HG03103 (cell line): ENCODE measurements around the gene UIMC1.
"Not testable (repeated sequence)": the region's sequence is repeated elsewhere in the genome, so short reads cannot be mapped to it uniquely, and the experiment has no call there.

Source experiments
- ATAC-seq: cut with Tn5 transposase; IDR thresholded peaks from one replicate; pipeline ENCODE4 v1.9.1; 2021; ENCODE audit warnings: low read depth; ENCODE audit not compliant: unreplicated experiment

The UIMC1 gene

DNA sequence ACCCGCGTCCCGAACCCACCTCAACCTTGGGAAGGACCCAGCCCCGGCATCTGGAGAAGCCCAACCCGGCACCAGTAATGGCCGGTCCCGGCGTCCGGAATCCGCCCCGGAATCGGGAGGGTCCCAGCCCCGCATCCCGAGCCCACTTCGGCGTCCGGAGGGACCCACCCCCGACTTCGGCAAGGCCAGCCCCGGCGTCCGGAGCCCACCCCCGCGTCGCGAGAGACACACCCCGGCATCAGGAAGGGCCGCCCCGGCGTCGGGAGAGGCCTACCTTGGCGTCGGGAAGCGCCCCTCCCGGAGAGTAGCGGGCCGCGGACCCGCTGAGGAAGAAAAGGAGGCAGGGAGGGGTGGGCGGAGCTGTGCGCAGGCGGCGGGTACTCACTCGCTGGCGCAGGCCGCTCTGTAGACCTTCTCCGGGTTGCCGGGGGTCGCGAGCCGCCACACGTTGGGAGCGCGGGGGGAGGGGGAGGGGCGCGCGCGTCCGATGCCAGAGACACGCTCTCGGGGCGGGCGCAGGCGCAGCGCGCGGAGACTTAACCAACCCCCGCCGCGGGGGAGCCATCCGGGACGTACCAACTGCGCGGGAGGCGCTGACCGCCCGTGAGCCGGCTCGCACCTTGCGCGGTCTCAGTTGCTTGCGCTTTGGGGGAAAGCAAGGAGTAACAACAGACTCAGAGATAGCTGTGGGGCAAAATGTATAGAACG, at the start of gene UIMC1:
Gene UIMC1, minus strand, starts transcription at position 515 of the 708 bp plus-strand sequence. CDS start 24,164 bp downstream, outside the sequence.
- peak; percentile 78 for ATAC-seq

DNA sequence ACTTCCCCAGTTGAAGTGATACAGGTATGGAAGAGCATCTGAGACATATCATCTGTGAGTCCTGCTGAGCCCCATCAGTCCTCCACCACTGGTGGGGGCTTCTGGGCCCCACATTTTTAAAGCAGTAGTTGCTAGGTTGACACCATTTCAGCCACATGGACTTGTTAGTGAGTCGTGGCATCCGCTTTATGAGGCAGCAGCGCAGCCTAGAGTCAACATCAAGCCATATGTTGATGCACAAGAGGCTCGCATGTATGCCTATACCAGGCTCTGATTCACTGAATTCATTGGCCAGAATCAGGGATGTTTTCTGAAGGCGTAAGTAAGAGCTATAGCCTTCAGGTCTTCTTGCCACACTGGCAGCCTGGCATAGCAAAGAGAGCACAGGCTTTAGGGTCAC, 42.7 kb upstream of the UIMC1 start:
- no peak for ATAC-seq

DNA sequence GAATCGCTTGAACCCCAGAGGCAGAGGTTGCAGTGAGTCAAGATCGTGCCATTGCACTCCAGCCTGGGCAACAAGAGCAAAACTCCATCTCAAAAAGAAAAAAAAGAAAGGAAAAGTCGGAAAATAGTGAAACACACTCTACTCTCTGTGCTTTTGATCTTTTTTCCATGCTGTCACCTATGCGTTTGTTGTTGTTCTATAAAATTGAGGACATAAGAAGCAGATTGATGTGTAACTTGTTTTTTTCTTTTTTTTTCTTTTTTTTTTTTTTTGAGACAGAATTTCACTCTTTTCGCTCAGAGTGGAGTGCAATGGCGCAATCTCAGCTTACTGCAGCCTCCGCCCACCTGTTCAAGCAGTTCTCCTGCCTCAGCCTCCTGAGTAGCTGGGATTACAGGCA, 42.0 kb upstream of the UIMC1 start:
- ATAC-seq, result not testable (repeated sequence)

DNA sequence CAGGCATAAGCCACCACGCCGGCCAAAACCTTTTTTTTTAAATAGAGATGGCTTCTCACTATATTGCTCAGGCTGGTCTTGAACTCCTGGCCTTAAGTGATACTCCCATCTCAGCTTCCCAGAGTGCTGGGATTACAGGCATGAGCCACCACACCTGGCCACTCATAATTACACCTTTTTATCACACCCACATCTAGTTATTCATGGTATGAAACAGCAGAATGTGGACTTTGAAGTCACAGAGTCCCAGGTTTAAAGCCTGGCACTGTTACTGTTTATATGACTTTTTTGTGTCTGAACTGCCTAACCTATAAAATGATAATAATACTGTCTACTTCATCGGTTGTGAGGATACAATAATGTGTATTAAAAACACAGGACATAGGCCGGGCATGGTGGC, 39.1 kb upstream of the UIMC1 start:
- ATAC-seq, result no peak

DNA sequence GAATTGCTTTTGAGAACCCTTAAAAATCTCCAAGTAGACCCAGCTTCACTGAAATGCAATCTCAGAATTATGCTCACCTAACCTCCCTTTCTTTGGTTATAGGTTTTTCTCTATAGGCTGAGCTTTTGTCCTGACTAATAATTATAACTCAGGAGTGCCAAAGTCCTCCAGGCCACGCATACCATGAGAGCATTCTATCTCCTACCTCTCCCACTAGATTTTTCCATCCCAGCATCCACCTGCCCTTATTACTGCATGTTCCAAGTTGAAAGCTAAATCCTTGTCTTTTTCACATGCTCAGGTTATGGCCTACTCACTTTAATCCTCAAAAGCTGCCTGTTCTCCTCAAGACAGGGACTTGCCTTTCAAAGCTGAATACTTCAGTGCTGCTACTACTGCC, 38.1 kb upstream of the UIMC1 start:
- no peak for ATAC-seq

DNA sequence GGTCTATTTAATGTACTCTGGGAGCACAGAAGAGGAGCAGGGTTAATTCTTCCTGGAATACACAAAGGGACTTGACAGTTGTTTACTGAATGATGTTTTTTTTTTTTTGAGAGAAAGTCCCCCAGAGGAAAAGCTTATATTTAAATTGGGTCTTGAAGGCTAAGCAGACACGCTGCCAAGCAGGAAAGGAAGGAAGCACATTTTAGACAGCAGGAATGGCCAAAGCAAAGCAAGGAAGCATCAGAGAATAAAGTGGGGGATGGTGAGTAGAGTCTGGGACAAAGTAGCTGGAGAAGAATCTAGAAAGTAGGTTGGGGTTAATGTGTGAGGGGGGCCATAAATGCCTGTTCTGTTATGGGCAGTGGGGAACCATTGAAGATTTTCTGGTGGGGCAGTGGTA, 37.4 kb upstream of the UIMC1 start:
- no peak for ATAC-seq

DNA sequence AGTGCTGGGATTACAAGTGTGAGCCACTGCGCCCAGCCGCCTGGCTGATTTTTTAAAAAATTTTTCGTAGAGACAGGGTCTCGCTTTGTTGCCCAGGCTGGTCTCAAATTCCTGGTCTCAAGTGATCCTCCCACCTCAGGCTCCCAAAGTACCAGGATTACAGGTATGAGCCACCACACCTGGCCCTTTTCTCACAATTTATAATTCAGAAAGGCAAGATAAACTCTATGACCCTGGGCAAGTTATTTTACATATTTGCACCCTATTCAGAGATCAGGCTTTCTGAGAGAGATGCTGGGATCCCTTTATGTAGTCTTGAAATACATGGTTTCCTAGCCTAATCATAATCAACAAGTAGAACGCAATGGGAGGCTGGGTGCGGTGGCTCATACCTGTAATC, 36.5 kb upstream of the UIMC1 start:
- ATAC-seq, result no peak

DNA sequence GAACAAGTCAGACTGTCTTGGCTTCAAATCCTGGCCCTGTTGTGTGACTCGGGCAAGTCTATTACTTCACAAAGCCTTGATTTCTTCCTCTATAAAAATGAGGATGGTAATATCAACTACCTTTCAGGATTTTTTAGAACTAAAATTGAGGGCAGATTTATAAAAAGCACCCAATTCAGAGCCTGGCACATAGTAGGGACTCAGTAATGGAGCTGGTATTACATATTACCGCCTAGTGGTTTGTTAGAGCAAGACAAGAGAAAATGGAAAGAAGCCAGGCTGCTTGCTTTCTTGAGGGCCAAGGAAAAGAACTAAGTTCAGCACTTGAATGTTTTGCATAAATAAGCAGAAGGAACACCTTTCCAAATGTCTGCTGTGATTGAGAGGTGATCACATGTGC, 35.4 kb upstream of the UIMC1 start:
- ATAC-seq, result no peak

DNA sequence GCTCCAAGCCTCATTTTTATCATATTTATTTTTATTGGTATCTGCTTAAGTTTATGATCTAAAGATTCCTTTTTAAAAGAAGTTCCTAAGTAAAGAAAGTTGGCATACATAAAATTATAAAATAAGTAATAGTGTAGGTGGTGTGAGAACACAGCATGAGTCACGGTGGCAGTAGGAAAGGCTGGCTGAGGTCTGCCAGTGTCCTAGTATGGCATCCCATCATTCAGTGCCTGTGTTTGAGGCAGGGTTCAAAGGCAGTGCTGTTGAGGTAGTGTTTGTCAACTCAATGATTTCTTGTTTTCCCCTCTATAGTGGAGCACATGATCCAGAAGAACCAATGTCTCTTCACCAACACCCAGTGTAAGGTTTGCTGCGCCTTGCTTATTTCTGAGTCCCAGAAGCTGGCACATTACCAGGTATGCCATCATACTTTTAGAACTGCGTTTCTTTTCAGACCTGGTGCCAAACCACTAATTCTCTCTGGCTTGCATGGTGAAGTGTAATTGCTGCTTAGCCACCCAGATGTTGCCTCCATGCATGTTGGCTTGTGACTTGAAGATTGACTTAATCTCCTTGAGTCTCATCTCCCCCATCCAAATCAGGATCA, 34.3 kb upstream of the UIMC1 start:
- ATAC-seq, result no peak

DNA sequence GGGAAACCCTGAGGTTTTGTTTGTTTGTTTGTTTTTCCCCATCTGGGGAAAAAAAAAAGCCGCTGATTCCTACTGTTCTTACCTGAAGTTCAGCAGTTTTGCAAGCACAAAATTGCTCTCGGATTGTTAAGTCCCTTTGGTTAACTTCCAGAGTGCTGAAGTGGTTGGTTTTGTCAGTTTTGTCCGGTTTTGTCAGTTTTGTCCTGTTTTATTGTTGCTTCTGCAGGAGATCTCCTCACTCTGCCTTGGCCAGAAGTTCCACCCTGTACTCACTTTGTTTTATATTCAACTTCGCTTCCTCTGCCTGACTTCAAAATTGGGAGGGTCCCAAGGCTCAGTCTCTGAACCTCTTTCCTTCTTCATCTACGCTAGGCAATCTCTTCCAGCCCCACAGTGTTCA, 30.3 kb upstream of the UIMC1 start:
- ATAC-seq, result no peak

DNA sequence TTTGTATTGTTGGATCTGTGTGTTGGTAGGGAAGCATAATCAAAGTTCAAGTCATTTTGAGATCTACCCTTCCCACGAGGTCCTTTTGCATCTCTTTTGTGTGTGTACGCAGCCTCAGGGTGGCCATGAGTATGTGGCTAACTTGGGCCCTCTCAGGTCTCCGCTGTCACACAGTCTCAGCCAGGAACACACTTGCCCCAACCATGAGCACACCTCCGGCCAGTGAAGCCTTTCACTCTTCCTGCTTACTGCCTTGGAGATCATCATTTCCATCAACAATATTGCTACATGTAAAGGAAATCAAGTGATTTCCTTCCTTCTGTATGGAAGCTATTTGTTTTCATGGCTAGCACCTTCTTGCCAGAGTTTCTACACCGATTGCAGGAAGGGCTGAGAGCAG, 29.9 kb upstream of the UIMC1 start:
- no peak for ATAC-seq

DNA sequence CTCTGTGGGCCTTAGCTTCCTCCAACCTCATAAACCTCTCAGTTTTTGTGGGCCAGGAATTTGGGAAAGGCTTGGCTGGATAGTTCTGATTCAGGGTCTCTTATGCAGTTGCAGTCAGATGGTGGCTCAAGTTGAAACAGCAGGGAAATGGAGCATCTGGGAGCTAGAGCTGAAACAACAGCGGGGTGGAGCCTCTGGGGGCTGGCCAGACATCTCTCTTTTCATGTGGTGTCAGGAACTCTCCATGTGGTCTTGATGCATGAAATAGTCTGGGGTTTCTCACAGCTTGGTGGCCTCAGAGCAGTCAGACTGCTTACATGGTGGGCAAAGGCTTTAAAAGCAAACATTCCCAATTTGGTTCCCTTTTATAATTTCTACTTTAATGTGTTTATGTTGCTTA, 29.4 kb upstream of the UIMC1 start:
- ATAC-seq, result no peak

DNA sequence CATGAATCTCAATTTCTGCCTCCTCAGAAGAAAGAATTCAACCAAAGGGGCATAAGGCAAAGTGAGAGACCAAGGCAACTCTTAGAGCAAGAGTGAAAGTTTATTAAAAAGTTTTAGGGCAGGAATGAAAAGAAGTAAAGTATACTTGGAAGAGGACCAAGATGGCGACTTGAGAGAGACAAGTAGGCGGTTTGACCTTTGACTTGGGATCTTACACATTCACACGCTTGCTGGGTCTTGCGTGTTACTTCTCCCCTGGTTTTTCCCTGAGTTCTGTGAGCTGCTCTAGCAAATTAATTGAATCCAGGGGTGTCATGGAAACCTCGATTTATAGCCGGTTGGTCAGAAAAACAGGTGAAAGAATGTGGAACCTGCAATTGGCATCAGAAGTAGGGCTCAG, 22.9 kb upstream of the UIMC1 start:
- ATAC-seq, result no peak

DNA sequence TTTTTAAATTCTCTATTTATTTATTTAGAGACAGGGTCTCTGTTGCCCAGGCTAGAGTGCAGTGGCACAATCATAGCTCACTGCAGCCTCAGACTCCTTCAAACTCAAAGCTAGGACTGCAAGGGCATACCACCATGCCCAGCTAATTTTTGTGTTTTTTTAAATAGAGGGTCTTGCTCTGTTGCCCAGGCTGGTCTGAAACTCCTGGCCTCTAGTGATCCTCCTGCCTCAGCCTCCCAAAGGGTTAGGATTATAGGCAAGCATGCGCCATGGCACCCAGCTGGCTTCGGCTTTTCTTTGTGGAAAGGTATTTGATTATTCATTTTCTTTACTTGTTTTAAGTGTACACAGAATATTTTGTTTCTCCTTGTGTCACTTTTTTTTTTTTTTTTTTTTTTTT, 21.1 kb upstream of the UIMC1 start:
- ATAC-seq, result no peak

DNA sequence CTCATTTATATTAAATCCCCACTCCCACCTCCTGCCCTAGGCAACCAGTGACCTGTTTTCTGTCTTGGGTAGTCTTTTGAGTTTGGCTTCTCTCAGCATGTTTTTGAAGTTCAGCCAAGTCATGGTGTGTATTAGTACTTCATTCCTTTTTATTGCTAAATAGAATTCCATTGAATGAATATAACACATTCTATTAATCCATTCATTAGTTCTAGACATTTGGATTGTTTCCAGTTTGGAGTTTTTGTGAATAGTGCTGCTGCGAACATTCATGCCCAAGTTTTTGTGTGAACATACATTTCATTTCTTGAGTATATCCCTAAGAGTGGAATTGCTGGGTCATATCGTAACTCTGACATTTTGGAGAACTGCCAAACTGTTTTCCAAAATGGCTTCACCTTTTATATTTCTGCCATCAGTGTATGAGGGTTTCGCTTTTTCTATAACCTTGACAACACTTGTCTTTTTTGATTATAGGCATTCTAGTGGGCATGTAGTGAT, 18.6 kb upstream of the UIMC1 start:
- no peak for ATAC-seq

DNA sequence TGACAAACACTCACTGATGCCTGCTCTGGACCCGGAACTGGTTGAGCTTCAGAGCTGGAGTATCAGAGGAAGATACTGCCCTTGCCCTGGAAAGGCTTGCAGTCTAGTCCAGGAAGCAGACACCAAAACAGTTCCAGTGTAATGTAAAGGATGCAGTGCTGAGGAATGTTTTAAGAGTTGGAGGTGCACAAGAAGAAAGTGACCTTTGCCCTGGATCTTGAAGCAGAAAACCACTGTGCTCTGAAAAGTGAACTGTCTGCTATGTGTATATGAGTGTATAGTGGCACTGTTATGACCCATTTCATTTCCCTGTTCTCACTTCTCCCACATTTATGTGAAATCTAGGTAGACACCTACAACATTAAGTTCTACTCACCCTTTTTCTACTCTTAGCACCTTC, 18.0 kb upstream of the UIMC1 start:
- ATAC-seq, result no peak

DNA sequence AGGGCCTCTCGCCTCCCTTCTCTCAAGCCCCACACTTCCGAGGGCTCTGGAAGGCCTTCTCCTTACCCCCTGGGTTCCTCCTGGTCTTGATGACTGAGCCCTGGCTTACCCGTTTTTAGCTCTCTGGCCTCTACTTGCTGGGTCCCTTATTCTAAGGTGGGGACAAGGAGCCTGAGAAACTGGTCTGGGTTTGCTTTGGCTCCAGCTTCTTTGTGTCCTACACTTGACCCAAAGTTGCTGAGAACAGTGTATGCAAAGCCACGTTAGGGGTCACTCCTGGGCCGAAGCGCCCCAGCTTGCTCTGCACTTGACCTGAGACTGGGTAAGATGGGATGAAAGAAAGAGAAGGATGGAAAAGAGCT, 16.7 kb upstream of the UIMC1 start:
- ATAC-seq, result no peak

DNA sequence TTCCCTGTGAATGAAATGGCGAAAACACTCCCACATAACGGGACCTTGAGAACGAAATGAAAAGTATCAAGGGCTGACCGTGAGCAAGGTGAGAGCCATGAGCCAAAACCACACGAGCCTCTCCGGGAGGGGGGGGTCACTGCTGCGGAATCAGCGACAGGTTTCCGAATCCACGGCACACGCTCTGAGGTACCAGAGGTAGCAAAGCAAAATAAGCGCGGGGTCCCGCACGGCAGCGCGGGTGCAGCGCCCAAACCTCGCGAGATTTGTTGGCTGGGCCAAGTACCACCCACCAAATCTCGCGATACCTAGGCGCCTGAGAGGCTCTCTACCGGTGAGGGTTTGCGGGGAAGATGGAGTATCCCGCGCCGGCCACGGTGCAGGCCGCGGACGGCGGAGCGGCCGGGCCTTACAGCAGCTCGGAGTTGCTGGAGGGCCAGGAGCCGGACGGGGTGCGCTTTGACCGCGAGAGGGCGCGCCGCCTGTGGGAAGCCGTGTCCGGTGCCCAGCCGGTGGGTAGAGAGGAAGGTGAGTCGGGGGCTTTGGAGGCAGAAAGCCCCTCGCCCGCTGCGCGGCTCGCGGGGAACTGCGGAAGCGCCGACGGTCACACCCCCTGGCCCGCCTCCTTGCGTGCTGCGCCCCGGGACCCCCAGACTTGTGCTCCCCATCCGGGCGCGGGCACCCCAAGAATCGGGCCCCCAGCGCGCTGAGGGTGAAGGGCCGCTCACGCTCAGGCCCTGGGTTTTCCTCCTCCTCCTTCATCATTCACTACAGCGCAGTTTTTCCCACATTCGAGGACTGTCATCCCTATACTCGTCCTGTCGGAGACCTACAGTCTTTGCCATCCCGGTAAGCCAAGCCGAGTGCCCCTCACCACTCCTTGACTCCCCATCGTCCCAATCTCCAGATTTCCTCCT, 16.1 kb upstream of the UIMC1 start, which contains the start of gene ZNF346:
Gene ZNF346, plus strand, starts transcription at position 311 of the 917 bp plus-strand sequence. Its CDS starts 43 bp downstream, at position 354.
- peak; percentile 92 for ATAC-seq

DNA sequence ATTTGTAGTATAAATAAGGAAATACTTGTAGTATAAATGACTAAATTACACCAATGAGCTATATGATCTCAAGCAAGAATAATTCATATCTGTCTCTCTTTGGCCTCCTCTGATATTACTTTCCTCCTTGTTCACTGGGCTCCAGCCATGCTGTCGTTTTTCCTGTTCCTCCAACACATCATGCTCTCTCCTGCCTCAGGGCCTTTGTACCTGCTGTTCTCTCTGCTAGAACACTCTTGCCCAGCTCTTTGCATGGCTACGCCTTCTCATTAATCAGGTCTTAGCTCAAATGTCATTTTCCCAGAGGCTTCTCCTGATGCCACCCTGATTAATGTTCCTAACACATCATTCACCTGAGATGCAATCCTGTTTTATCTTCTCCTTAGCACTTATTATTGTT, 13.5 kb upstream of the UIMC1 start:
- no peak for ATAC-seq

DNA sequence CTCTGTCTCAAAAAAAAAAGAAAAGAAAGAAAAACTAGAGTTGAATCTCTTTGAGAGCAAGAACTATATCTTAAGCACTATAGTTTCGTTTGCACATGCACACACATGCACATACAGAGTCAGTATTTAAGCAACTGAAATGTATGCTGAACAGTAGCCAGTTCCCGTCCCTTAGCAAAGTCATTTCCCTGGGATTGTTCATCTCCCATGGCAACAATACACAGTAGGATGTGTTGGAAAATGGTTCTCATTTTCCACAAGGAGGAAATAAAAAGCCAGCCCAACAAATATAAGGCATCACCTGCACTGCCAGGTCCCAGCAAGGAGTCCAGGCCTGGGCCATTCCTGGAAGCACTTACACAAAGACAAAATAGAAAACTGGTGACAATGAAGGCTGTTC, 11.8 kb upstream of the UIMC1 start:
- no peak for ATAC-seq

DNA sequence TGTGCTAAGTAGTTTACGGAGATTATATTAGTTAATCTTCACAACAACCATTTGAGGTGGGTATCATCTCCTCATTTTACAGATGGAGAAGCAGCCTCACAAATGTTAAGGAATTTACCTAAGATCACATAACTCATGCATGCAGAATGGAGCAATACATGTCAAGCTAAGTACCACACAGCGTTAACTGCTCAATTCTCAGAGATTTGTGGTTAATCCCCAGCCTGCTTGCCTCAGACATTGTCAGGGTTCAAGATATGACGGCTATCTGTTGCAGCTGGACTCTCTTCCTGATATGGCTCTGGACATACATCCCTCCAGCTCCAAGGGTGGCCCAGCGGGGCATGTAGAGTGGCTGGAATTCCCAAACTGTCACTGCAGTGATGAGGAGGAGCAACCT, 8.6 kb upstream of the UIMC1 start:
- no peak for ATAC-seq
